K562 (cell line): ENCODE data around the gene MRPL28. TPM values are rescaled to one million over a fixed set of nuclear protein-coding genes. Genes with fewer than 3 reads are reported as not detected.

ENCODE experiments used
- ATAC-seq: fragments of 200-7000 bp; cut with Tn5 transposase; 3 replicates; pipeline ENCODE4 v1.9.1; 2020; ENCODE audit warnings: moderate library complexity
- BruUV-seq: library from RNA; stranded (reverse); fragments of 400-500 nt; replicated peaks from 2 replicates; lab custom pipeline; 2021; lab: Mats Ljungman, UMichigan
- CTCF ChIA-PET: fragments of 300-600 bp; formaldehyde crosslinking; extraction: SDS; loops from one replicate; lab custom pipeline; 2021; ENCODE audit warnings: low intra/inter-chr PET ratio; lab: Yijun Ruan, JAX
- POLR2A ChIA-PET: fragments of 300-600, 350-650 bp; sonication (Branson Sonifier 250); formaldehyde crosslinking; extraction: SDS; loops from one replicate; lab custom pipeline; 2021; ENCODE audit warnings: antibody characterized with exemption, inconsistent platforms; lab: Yijun Ruan, JAX
- DNase-seq, 4 experiments: peaks; one replicate each; pipeline versions ENCODE4 v3.0.0 to v3.0.0-alpha.2; 2011 to 2018; ENCODE audit warnings: low spot score in 3 of 4, mixed read lengths in 3 of 4; ENCODE audit errors: extremely low read depth in 1 of 4
- FAIRE-seq: peaks from 2 replicates; lab custom pipeline; 2011; peaks lifted over from hg19 to GRCh38; lab: Jason Lieb, UNC
- H2AFZ ChIP-seq: 2 replicates; pipeline ENCODE4 v1.6.0; 2011; ENCODE audit warnings: low read depth, low read length, control low read depth, inconsistent platforms
- H3K27ac ChIP-seq: fragments of 200-600 bp; 3 replicates; pipeline ENCODE4 v1.8.0; 2011; ENCODE audit warnings: low read depth, mild to moderate bottlenecking, control low read depth, inconsistent platforms, low read length, moderate library complexity, mixed read lengths; ENCODE audit errors: extremely low read depth
- H3K27me3 ChIP-seq, 2 experiments: fragments of 300-600 bp in 1 of 2; 2 replicates in 1 of 2; 3 replicates in 1 of 2; pipeline versions ENCODE4 v1.6.0 to v1.8.0; 2011; ENCODE audit warnings: inconsistent platforms in 2 of 2, low read length in 2 of 2, mild to moderate bottlenecking in 1 of 2, mixed read lengths in 1 of 2, moderate library complexity in 1 of 2; ENCODE audit not compliant: control insufficient read depth in 2 of 2, insufficient read depth in 2 of 2
- H3K36me3 ChIP-seq: fragments of 300-600 bp; 3 replicates; pipeline ENCODE4 v1.8.0; 2011; ENCODE audit warnings: mild to moderate bottlenecking, low read length, inconsistent platforms; ENCODE audit not compliant: control insufficient read depth, insufficient read depth
- H3K4me1 ChIP-seq, 2 experiments: fragments of 200-600 bp in 1 of 2; replicated peaks in 1 of 2; 2 replicates in 1 of 2; 3 replicates in 1 of 2; pipeline versions ENCODE4 v1.5.1 to v1.8.0; 2011; ENCODE audit warnings: inconsistent platforms in 2 of 2, low read length in 2 of 2, mild to moderate bottlenecking in 1 of 2, mixed read lengths in 1 of 2, moderate library complexity in 1 of 2; ENCODE audit not compliant: control insufficient read depth in 2 of 2, insufficient read depth in 2 of 2
- H3K4me2 ChIP-seq: 2 replicates; pipeline ENCODE4 v1.6.1; 2011; ENCODE audit warnings: low read length, control low read depth, inconsistent platforms, mixed read lengths; ENCODE audit not compliant: insufficient read depth
- H3K4me3 ChIP-seq: fragments of 200-600 bp; sonication (generic), shearing (Covaris generic); 2 replicates; pipeline ENCODE4 v1.5.1; 2016; ENCODE audit warnings: control low read depth, inconsistent platforms
- H3K79me2 ChIP-seq: fragments of 200-600 bp; 3 replicates; pipeline ENCODE4 v1.8.0; 2011; ENCODE audit warnings: low read length, inconsistent platforms; ENCODE audit not compliant: control insufficient read depth, insufficient read depth
- H3K9ac ChIP-seq, 2 experiments: 2 replicates each; pipeline versions ENCODE4 v1.6.0 to v1.6.1; 2011; ENCODE audit warnings: low read depth in 2 of 2, low read length in 2 of 2, control low read depth in 1 of 2, inconsistent platforms in 1 of 2, mild to moderate bottlenecking in 1 of 2, mixed read lengths in 1 of 2; ENCODE audit not compliant: insufficient read depth in 1 of 2
- H3K9me1 ChIP-seq: one replicate; pipeline ENCODE4 v1.6.0; 2011; ENCODE audit warnings: inconsistent platforms, mild to moderate bottlenecking, low read length, moderate library complexity; ENCODE audit not compliant: control insufficient read depth, insufficient read depth
- H3K9me3 ChIP-seq: replicated peaks from 2 replicates; pipeline ENCODE4 v1.5.1; 2011; ENCODE audit warnings: low read depth, low read length, inconsistent platforms; ENCODE audit not compliant: control insufficient read depth, insufficient read depth
- H4K20me1 ChIP-seq: replicated peaks from 2 replicates; pipeline ENCODE4 v1.6.1; 2011; ENCODE audit warnings: low read length, inconsistent platforms, mixed read lengths; ENCODE audit not compliant: control insufficient read depth, insufficient read depth
- KLF16 ChIP-seq: IDR thresholded peaks from 2 replicates; pipeline ENCODE4 v1.6.1; 2016; ENCODE audit warnings: antibody characterized with exemption
- ZNF175 ChIP-seq: fragments of 200-800 bp; sonication (Bioruptor generic); IDR thresholded peaks from 2 replicates; pipeline ENCODE4 v1.6.1; 2016; ENCODE audit warnings: low read depth, mild to moderate bottlenecking, missing genetic modification characterization, missing compliant biosample characterization
- ZNF766 ChIP-seq: fragments of 200-800 bp; sonication (Bioruptor generic); conservative IDR thresholded peaks from 2 replicates; pipeline ENCODE4 v1.6.1; 2016; ENCODE audit warnings: missing genetic modification characterization, missing compliant biosample characterization
- WGBS: fragments of 100-300 bp; shearing (Covaris generic); methylation state at CpG from one replicate; pipeline ENCODE4 v1.1.6; 2016; ENCODE audit warnings: low coverage, mixed read lengths; ENCODE audit not compliant: insufficient coverage; ENCODE audit errors: missing lambda C conversion rate; 5-methylcytosine and 5-hydroxymethylcytosine counted together
- in situ Hi-C: fragments of 300-500 bp; cut with MboI; formaldehyde crosslinking; loops from 4 replicates; pipeline ENCODE4 v1.15.0; 2018; ENCODE audit warnings: inconsistent platforms, mixed read lengths
- intact Hi-C: fragments of 100-400 bp; cut with micrococcal nuclease; formaldehyde crosslinking; loops from 2 replicates; pipeline ENCODE4 v1.14.2; 2022
- polyA plus RNA-seq, 8 experiments: library from polyadenylated mRNA; depleted of rRNA in 4 of 8; stranded (reverse) in 5 of 8; unstranded in 3 of 8; fragments of >200 nt; fragmentation: Nextera tagmentation in 2 of 8; fragmentation: Illumina TruSeq in 1 of 8; extraction: Ambion mirVana in 2 of 8; extraction: Trizol in 1 of 8; gene quantifications; 2 replicates each; pipeline versions ENCODE4 v1.2.1 to v1.2.3, GENCODE V29; 2011 to 2014; ENCODE audit warnings: inconsistent platforms in 1 of 8, missing spikeins in 1 of 8
- total RNA-seq, 7 experiments: library from RNA; depleted of rRNA in 6 of 7; stranded (reverse); fragments of >200 nt in 6 of 7; fragmentation: Illumina TruSeq in 2 of 7; extraction: Trizol in 2 of 7; gene quantifications; 2 replicates each; pipeline versions ENCODE4 v1.2.1 to v1.2.3, GENCODE V29; 2011 to 2021; ENCODE audit warnings: low replicate concordance in 1 of 7
- TF ChIP-seq, protein P1 (sequence below), 2 experiments: IDR thresholded peaks in 1 of 2; conservative IDR thresholded peaks in 1 of 2; 2 replicates each; pipeline ENCODE4 v1.6.1; 2016; ENCODE audit warnings: low read depth in 2 of 2, mild to moderate bottlenecking in 1 of 2, missing compliant biosample characterization in 1 of 2, missing genetic modification characterization in 1 of 2, moderate library complexity in 1 of 2

The MRPL28 gene
- total and polyA plus RNA-seq, 9 of the 15 experiments (the other 6 are each of a cell fraction or from before 2014, with no cell fraction given), result 2.5 to 323 (median 175) TPM

DNA sequence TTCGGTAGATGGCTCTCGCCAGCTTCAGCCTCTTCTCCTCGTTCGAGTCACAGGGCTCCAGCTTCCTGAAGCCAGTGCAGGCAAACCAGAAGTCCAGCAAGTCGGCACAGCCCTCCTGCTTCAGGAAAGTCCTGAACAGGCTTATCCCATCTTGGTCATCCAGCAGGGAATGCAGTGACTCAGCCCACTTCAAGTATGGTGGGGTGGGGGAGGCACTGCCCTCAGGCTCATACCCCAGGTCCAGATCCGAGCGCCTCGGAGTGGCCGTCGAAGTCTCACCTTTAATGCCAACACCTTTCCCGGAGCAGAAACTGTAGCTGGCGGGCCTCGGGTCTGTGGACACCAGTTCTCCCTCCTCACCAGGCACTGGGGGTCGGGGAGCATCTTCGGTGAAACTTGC, 23.8 kb downstream of the MRPL28 start:
- Histone ChIP-seq H3K9me3 (no peaks in the 10 kb centered on the region), H3K4me3 (no peak overlapping the region), H2AFZ (no peak overlapping the region), H3K9me1 (peaks cover 6% of the 10 kb centered on the region), H3K27ac (no peak overlapping the region), H3K9ac (0 out of 4 replicates have a peak overlapping the region, but pooled peaks of 1 of the 2 experiments have one; percentile 55), H3K4me2 (no peak overlapping the region), H3K27me3 (no peaks in the 10 kb centered on the region), H3K4me1 (peaks cover 17 to 21% of the 10 kb centered on the region in 2 experiments), H3K36me3 (peaks cover 85% of the 10 kb centered on the region), H4K20me1 (peaks cover 3% of the 10 kb centered on the region; the same call in 1 of the 2 replicates), H3K79me2 (peaks cover 98% of the 10 kb centered on the region)
- WGBS, result 95% methylated on average over 13 of the region's 15 CpGs
- ChIA-PET CTCF (no interaction called here), POLR2A (interaction anchor here (2.9 kb wide), 1 partner anchor 9 kb away, joined by 16 read pairs; no protein-coding TSS in a partner anchor)
- FAIRE-seq (no peak), DNase-seq (no peak), ATAC-seq (no peak)
- TF ChIP-seq ZNF175 (CRISPR knock-in tag) (no peak), KLF16 (no peak), ZNF766 (no peak)
- TF ChIP-seq, protein P1, sequence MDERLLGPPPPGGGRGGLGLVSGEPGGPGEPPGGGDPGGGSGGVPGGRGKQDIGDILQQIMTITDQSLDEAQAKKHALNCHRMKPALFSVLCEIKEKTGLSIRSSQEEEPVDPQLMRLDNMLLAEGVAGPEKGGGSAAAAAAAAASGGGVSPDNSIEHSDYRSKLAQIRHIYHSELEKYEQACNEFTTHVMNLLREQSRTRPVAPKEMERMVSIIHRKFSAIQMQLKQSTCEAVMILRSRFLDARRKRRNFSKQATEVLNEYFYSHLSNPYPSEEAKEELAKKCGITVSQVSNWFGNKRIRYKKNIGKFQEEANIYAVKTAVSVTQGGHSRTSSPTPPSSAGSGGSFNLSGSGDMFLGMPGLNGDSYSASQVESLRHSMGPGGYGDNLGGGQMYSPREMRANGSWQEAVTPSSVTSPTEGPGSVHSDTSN (CRISPR knock-in tag; IDR thresholded peaks at IDR 0.05; ENCODE audit: low read depth), result no peak
- TF ChIP-seq, protein P1 (tag; conservative IDR thresholded peaks at IDR 0.05; ENCODE audit: low read depth), result no peak
- in situ Hi-C loops (no loop called here), intact Hi-C loops (no loop called here)
- no TSS peak for BruUV-seq
